ENCODE data around the gene CCDC39.
A peak's percentile ranks its signal among the peaks of the same experiment; 100 is the strongest.

Gene CCDC39

GRCh38 chr3:180679178-180680096 is at the start of gene CCDC39:
Gene CCDC39 (minus strand): TSS chr3:180679489. CDS start chr3:180679380, 109 bp downstream.
- DNase-seq: peak; percentile 54

- no peak for DNase-seq
Observed at GRCh38 chr3:180720012-180720411, 40.7 kb upstream of the CCDC39 start.

GRCh38 chr3:180707896-180708295 is 28.6 kb upstream of the CCDC39 start:
- DNase-seq: no peak

GRCh38 chr3:180705619-180706018 is 26.3 kb upstream of the CCDC39 start:
- no peak for DNase-seq

GRCh38 chr3:180704532-180704931 is 25.2 kb upstream of the CCDC39 start:
- DNase-seq: no peak

GRCh38 chr3:180700941-180701340 is 21.7 kb upstream of the CCDC39 start:
- no peak for DNase-seq

GRCh38 chr3:180698760-180699270 is 19.5 kb upstream of the CCDC39 start:
- DNase-seq: no peak

- DNase-seq: no peak
Observed at GRCh38 chr3:180694321-180694720, 15.0 kb upstream of the CCDC39 start.

GRCh38 chr3:180693656-180694055 is 14.4 kb upstream of the CCDC39 start:
- no peak for DNase-seq

- DNase-seq: no peak
Observed at GRCh38 chr3:180690061-180690460, 10.8 kb upstream of the CCDC39 start.

- no peak for DNase-seq
Observed at GRCh38 chr3:180684807-180685206, 5.5 kb upstream of the CCDC39 start.

GRCh38 chr3:180683816-180684215 is 4.5 kb upstream of the CCDC39 start:
- DNase-seq: no peak

- peak; percentile 29 for DNase-seq
Observed at GRCh38 chr3:180680097-180680430, 775 bp upstream of the CCDC39 start.

- no peak for DNase-seq
Observed at GRCh38 chr3:180678231-180678630, 1.1 kb downstream of the CCDC39 start.

GRCh38 chr3:180661444-180661843 is 17.8 kb downstream of the CCDC39 start:
- DNase-seq: no peak

- DNase-seq: no peak
Observed at GRCh38 chr3:180657094-180657493, 22.2 kb downstream of the CCDC39 start.

GRCh38 chr3:180656406-180656805 is 22.9 kb downstream of the CCDC39 start:
- DNase-seq: no peak

- no peak for DNase-seq
Observed at GRCh38 chr3:180646187-180646790, 33.0 kb downstream of the CCDC39 start.

GRCh38 chr3:180640987-180641386 is 38.3 kb downstream of the CCDC39 start:
- no peak for DNase-seq

GRCh38 chr3:180633722-180634121 is 45.6 kb downstream of the CCDC39 start:
- DNase-seq: no peak

- DNase-seq: no peak
Observed at GRCh38 chr3:180631317-180631716, 48.0 kb downstream of the CCDC39 start.

GRCh38 chr3:180630371-180630770 is 48.9 kb downstream of the CCDC39 start:
- no peak for DNase-seq

- no peak for DNase-seq
Observed at GRCh38 chr3:180626844-180627243, 52.4 kb downstream of the CCDC39 start.

- DNase-seq: no peak
Observed at GRCh38 chr3:180624714-180625113, 54.6 kb downstream of the CCDC39 start.
